DND-41 (cell line): ENCODE measurements around the gene IQCH.

Experiments
- ATAC-seq: fragments of 200-7000 bp; cut with Tn5 transposase; 3 replicates; pipeline ENCODE4 v1.9.1; 2021; ENCODE audit warnings: low read depth; ENCODE audit not compliant: insufficient read depth
- DNase-seq: peaks from one replicate; pipeline ENCODE4 v3.0.0-alpha.2; 2020
- H2AFZ ChIP-seq: 2 replicates; pipeline ENCODE4 v1.6.0; 2012; ENCODE audit warnings: low read depth, low read length
- H3K27ac ChIP-seq: 2 replicates; pipeline ENCODE4 v1.5.1; 2012; ENCODE audit warnings: low read length, inconsistent platforms
- H3K27me3 ChIP-seq: fragments of 200-600 bp; sonication (generic); 2 replicates; pipeline ENCODE4 v1.6.0; 2012; ENCODE audit warnings: low read length, mild to moderate bottlenecking, inconsistent platforms; ENCODE audit not compliant: insufficient read depth, poor library complexity
- H3K36me3 ChIP-seq: 2 replicates; pipeline ENCODE4 v1.5.1; 2012; ENCODE audit warnings: low read length, inconsistent platforms; ENCODE audit not compliant: insufficient read depth
- H3K4me1 ChIP-seq: 2 replicates; pipeline ENCODE4 v1.5.1; 2012; ENCODE audit warnings: mild to moderate bottlenecking, low read length; ENCODE audit not compliant: insufficient read depth
- H3K4me2 ChIP-seq: 2 replicates; pipeline ENCODE4 v1.6.0; 2012; ENCODE audit warnings: mild to moderate bottlenecking, moderate library complexity, low read length, inconsistent platforms; ENCODE audit not compliant: insufficient read depth
- H3K4me3 ChIP-seq, 2 experiments: fragments of 200-600 bp in 1 of 2; shearing (Covaris generic) in 1 of 2; 2 replicates each; pipeline ENCODE4 v1.5.1; 2012 to 2016; ENCODE audit warnings: inconsistent platforms in 2 of 2, low read length in 2 of 2, mild to moderate bottlenecking in 2 of 2, low read depth in 1 of 2, moderate library complexity in 1 of 2
- H3K79me2 ChIP-seq: 2 replicates; pipeline ENCODE4 v1.6.0; 2012; ENCODE audit warnings: low read length, inconsistent platforms; ENCODE audit not compliant: insufficient read depth
- H3K9ac ChIP-seq: 2 replicates; pipeline ENCODE4 v1.6.0; 2012; ENCODE audit warnings: low read depth, mild to moderate bottlenecking, inconsistent platforms, low read length, moderate library complexity
- H3K9me3 ChIP-seq: 2 replicates; pipeline ENCODE4 v1.5.1; 2012; ENCODE audit warnings: low read length, moderate library complexity, mild to moderate bottlenecking, inconsistent platforms; ENCODE audit not compliant: insufficient read depth, severe bottlenecking
- H4K20me1 ChIP-seq: 2 replicates; pipeline ENCODE4 v1.6.0; 2012; ENCODE audit warnings: low read length; ENCODE audit not compliant: insufficient read depth
- CTCF ChIP-seq: IDR thresholded peaks from 2 replicates; pipeline ENCODE4 v1.5.1; 2012; ENCODE audit warnings: borderline replicate concordance, low read length, moderate library complexity, mild to moderate bottlenecking; ENCODE audit not compliant: poor library complexity, severe bottlenecking; ENCODE audit errors: extremely low read depth
- EZH2 ChIP-seq: IDR thresholded peaks from 3 replicates; pipeline ENCODE4 v1.6.1; 2012; ENCODE audit warnings: borderline replicate concordance, low read depth, mild to moderate bottlenecking, moderate library complexity, low read length, inconsistent platforms; ENCODE audit not compliant: severe bottlenecking

IQCH gene

GRCh38 chr15:67548236-67548852 is 293.8 kb downstream of the IQCH start:
- Histone ChIP-seq H3K27me3 (no peaks in the 10 kb centered on the region), H3K4me2 (no peak overlapping the region), H3K27ac (no peak overlapping the region), H3K9ac (no peak overlapping the region), H3K79me2 (peaks cover 40% of the 10 kb centered on the region), H3K36me3 (peaks cover 40% of the 10 kb centered on the region), H4K20me1 (no peaks in the 10 kb centered on the region), H3K4me1 (peaks cover 18% of the 10 kb centered on the region), H2AFZ (no peak overlapping the region), H3K4me3 (no peak overlapping the region), H3K9me3 (no peaks in the 10 kb centered on the region)
- ATAC-seq (no peak), DNase-seq (no peak)
- TF ChIP-seq CTCF = no peak
- no peak for TF ChIP-seq EZH2

GRCh38 chr15:67548862-67549651 is 294.5 kb downstream of the IQCH start:
- H3K4me2 ChIP-seq = no peak overlapping the region
- peaks cover 10% of the 10 kb centered on the region for H3K4me1 ChIP-seq
- TF ChIP-seq EZH2 (no peak), CTCF (no peak)
- no peak overlapping the region for H3K27ac ChIP-seq
- no peaks in the 10 kb centered on the region for H4K20me1 ChIP-seq
- ATAC-seq = no peak
- H3K4me3 ChIP-seq = no peak overlapping the region
- peaks cover 33% of the 10 kb centered on the region for H3K79me2 ChIP-seq
- H3K9ac ChIP-seq = no peak overlapping the region
- H2AFZ ChIP-seq = no peak overlapping the region
- no peaks in the 10 kb centered on the region for H3K9me3 ChIP-seq
- peaks cover 40% of the 10 kb centered on the region for H3K36me3 ChIP-seq
- no peaks in the 10 kb centered on the region for H3K27me3 ChIP-seq
- no peak for DNase-seq

- H3K4me3 ChIP-seq = no peak overlapping the region
- ATAC-seq (no peak), DNase-seq (no peak)
- no peak for TF ChIP-seq CTCF
- TF ChIP-seq EZH2 = no peak
- H2AFZ ChIP-seq = no peak overlapping the region
- H3K27ac ChIP-seq = no peak overlapping the region
- no peaks in the 10 kb centered on the region for H3K9me3 ChIP-seq
- peaks cover 26% of the 10 kb centered on the region for H3K79me2 ChIP-seq
- H3K36me3 ChIP-seq = peaks cover 37% of the 10 kb centered on the region
- H3K4me1 ChIP-seq = peaks cover 4% of the 10 kb centered on the region
- H3K4me2 ChIP-seq = no peak overlapping the region
- no peak overlapping the region for H3K9ac ChIP-seq
- no peaks in the 10 kb centered on the region for H4K20me1 ChIP-seq
- H3K27me3 ChIP-seq = no peaks in the 10 kb centered on the region
These were observed 295.1 kb downstream of the IQCH start for GRCh38 chr15:67549736-67550135.
